GM19240 (cell line): ENCODE measurements around the gene PIGU.
"Not testable (repeated sequence)": the region's sequence is repeated elsewhere in the genome, so short reads cannot be mapped to it uniquely, and the experiment has no call there.

Experiments used
- DNase-seq: peaks from one replicate; pipeline ENCODE4 v3.0.0; 2011; ENCODE audit warnings: low spot score; ENCODE audit not compliant: insufficient read length

Gene PIGU

DNA sequence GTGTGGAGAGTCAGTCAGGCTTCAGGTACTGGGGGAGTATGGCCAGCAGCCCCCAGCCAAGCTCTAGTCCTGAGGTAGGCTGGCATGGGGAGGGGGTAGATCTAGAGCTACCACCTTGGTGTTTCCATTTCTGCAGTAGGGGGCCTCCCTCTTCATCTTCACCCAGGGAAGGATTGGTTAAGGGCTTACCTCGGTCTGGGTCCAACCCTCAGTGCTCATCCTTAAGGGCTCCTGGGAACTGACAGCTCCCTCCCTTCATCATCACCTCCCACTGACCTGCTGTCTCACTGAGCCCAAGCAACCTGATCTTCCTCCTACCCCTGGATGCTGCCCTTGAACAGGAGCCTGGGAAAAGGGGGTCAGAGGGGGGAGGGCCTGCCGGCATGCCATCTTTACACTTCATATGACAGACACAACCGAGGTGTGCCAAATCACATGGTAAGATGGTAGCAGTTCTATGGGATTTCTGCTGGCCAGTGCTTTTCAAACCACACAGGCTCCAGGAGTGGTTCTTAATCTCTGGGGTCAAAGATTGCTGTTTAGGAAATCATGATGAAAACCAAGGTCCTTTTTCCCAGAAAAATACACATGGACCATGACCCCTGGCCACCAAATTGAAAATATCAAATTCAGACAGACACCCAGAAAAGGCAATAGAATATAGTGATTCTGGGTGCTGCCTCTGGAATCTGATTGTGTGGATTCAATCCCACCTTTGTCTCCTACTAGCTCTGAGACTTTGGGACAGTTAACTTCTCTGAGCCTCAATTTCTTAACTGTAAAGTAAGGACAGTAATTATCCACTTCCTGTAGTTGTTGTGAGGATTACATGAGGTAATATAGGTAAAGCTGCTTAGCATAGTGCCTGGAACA, 30.3 kb upstream of the PIGU start:
- no peak for DNase-seq

- no peak for DNase-seq
Observed at GRCh38 chr20:34706302-34706875, 29.5 kb upstream of the PIGU start.

- DNase-seq = no peak
Observed at GRCh38 chr20:34705397-34706301, 28.8 kb upstream of the PIGU start.

DNA sequence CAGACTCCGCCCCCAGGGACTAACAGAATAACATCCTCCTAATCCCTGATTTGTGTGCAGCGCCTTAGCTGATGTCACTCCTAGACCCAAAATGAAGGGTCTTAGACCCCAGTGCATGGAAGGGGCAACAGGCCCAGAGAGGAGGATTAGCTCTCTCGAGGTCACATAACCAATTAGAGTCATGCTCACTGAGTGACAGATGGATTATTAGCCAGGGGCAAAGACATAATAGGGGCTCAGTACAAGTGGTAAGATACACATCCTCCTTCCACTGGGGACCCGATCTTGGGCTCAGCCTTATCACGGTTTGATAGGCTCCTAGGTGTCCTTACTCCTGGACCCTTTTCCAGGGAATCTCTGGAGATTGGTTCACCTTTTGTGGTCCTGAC, 28.1 kb upstream of the PIGU start:
- DNase-seq = no peak

- DNase-seq = peak; percentile 70
Observed at GRCh38 chr20:34704177-34705007, 27.5 kb upstream of the PIGU start, which contains the start of gene TP53INP2. Gene TP53INP2 (plus strand): TSS chr20:34704344. CDS start chr20:34708740, 4,396 bp downstream.

DNA sequence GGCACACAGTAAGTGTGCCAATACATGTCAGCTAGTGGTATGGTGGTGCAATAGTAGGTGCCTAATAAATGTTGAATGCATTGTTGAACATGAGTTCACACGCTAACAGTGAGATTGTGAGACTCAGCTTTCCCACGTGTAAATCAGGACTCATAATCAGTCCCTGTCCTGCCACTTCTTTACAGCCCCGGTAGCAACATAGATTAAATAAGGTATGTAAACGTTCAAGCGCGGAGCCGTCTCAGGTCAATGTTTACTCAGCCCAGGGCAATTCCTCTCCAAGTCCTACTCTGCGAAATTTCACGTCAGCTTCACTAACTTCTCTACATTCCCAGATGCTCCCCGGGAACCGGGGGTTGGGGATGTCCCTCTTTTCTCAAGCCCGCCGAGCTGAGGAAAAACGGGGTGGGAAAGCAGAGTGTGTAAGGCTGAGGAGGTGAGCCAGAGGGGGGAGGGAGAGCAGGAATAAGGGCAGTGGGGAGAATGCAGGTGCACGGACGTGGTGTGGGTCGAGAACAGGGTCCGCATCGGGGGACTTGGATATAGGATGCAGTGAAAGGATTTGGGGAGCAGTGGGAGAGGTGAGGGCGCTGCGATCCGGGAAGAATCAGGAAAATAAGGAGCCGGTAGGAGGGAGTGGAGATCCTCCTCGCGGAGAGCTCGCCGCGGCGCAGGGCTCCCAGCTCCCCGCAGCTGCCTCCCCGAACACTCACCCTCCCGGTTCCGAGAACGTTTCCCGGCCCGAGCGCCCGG, 26.7 kb upstream of the PIGU start:
- no peak for DNase-seq

DNA sequence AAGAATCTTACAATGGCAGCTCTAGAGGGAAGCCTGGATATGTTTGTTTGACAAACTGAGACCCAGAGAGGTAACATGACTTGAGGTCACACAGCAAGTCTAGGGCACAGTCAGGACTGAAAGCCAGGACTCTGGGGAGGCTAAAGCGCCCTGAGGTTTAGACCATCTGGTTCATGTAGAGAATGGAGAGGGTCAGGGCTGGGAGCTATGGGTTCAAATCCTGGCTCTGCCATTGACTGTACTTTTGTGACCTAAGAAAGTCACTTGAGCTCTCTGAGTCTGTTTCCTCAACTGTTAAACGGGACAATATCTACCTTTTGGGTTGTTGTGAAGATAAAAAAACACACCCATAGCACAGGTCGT, 26.1 kb upstream of the PIGU start:
- DNase-seq = no peak

DNA sequence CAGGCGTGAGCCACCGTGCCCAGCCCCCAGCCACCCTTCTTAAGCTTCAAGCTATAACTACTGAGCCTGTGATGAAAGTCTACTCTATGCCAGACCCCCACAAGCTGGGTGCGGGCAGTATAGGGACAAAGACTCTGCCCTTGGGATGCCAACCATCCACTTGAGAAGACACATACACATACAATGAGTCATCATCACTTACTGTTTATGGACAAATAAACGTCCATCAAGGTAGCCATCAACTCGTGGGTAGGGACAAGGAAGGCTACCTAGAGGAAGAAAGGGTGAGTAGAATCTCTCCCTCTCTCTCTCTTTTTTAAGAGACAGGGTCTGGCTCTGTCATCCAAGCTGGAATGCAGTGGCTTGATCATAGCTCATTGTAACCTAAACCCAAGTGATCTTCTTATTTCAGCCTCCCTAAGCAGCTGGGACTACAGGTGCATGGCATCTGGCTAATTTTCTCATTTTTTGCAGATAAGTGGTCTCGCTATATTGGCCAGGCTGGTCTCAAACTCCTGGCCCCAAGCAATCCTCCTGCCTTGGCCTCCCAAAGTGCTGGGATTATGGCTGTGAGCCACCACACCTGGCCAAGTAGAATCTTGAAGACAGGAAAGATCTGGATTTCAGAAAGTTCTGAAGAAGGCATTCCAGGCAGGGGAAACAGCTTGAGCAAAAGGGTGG, 24.7 kb upstream of the PIGU start:
- DNase-seq = no peak

- DNase-seq = no peak
Observed at GRCh38 chr20:34693414-34693813, 16.5 kb upstream of the PIGU start.

DNA sequence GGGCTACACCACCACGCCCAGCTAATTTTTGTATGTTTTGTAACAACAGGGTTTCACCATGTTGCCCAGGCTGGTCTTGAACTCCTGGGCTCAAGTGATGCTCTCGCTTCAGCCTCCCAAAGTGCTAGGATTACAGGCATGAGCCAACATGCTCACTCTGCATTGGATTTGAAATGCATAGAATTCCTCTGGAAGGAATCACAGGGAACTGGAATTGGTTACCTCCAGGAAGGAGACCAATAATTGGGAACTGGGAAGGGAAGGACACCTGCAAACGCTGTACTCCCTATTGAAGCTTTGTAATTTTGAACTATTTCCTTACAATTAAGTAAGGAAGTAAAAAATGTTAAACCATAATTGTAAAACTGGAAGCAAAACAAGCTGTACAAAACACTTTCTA, 14.9 kb upstream of the PIGU start:
- DNase-seq = no peak

GRCh38 chr20:34689486-34689885, 12.6 kb upstream of the PIGU start:
- DNase-seq = no peak

DNA sequence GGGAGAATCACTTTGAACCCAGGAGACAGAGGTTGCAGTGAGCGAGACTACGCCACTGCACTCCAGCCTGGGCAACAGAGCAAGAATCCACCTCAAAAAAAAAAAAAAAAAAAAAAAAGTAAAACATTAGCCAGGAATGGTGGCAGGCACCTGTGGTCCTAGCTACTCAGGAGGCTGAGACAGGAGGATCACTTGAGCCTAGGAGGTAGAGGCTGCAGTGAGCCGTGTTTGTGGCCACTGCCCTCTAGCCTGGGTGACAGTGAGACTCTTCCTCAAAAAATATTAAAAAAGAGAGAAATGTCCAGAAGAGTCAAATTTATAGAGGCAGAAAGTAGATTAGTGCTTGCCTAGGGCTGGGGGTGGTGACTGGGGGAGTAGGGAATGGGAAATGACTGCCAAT, 6.8 kb upstream of the PIGU start:
- no peak for DNase-seq

DNA sequence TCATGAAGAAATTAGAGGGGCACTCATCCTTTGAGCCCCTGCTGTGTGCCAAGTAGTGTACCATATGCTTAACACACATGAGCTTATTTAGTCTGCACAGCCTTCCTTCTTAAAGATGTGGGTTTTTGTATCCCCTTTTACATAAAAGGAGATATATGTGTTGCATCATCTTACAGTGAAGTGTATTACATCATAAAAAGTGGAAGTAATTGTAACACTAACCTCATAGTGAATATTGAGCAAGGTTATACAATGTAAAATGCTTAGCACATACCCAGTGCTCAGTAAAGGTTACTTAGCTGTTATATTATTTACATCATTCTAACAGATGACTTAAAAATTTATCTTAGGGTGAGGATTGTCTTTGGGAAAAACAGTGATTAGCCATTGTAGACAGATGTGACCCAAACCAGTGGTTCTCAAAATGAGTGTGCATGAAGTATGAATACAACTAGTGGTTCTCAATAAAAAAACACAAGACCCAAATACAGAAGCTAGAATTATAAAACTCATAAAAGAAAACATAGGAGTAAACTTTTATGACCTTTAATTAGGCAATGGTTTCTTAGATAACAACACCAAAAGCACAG, 3.8 kb upstream of the PIGU start:
- DNase-seq = no peak

DNA sequence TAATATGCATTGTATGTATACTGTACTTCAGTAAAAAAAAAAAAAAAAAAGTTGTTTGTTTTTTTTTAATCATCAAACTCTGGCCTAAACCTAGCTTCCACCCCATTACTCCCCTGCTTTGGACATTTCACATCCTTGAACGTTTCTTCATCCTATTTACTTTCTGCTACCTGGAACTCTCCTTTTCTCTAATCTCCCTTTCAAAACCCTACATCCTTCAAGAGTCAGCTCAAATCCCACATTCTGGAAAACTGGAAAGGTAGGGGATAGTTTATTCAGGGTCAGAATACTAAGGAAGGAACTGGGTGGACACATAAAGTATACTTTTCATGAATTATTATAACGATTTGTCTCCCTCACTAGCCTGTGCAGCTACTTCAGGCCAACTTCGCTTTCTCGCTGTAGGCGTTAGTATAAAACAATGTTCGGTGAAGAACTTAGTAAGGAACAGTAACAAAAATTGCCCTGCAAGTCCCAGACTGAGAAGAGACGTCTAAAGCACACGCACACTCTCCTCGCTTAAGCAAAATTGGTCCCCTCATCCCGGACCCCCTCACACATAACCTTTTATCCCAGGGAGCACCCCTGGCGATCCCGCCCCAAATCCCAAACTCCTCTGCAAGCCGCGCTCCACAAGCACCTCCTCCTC, 775 bp downstream of the PIGU start:
- no peak for DNase-seq

- DNase-seq = no peak
Observed at GRCh38 chr20:34675561-34675960, 1.3 kb downstream of the PIGU start.

DNA sequence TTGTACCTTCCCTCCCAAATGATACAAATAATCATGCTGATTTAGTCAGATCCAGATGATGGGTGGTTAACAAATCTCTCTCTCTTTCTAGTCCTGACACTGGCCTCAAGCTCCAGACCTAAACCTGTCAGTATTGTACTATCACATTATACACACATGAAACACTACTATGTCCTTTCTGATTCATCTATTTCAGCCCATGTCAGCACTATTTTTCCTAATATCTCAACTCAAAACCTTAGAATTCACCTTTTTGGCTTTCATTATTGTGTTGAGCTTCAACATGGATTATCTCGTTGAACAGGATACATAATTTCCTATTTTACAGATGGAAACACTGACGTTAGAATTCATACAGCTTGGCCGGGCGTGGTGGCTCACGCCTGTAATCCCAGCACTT, 3.5 kb downstream of the PIGU start:
- DNase-seq = no peak

- DNase-seq = no peak
Observed at GRCh38 chr20:34669094-34669493, 7.8 kb downstream of the PIGU start.

- DNase-seq = not testable (repeated sequence)
Observed at GRCh38 chr20:34664751-34665150, 12.1 kb downstream of the PIGU start.
